GM19455 (cell line): Measurements from ENCODE around the gene TENM4.

Experiments used
- ATAC-seq: cut with Tn5 transposase; IDR thresholded peaks from one replicate; pipeline ENCODE4 v1.9.1; 2021; ENCODE audit not compliant: unreplicated experiment

Gene TENM4

DNA sequence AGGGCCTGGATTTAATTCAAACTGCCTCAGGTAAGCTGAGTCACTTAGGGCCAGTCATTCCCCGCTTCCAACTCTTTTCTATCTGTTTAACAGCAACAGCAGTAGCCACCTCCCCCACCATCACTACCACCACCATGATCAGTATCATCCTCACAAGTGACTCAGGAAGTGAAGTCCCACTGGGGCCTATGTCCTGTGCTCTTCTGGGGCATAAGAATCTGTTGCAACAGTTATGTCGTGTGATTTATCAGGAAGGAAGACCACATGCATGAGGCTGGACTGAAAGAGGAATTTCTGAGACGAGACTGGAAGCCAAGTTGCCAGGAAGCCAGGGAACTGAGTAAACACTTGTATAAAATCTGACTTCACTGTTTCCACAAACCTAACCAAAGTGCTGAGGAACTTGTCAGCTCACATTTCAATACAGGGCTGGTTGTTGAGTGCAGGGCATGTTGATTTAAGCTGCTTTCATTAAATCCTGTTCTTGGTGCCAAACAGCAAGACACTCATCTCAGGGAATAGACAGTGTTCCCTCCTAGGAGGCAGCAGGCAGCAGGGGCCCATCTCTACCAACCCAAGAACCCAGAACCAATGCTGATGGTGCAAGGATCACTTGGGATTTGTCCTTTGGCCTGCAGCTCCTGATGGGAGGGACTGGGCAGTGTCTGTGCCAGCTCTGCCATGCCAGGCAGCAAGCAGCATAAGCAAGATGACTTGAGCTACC is 639.5 kb downstream of the TENM4 start:
- ATAC-seq: no peak

DNA sequence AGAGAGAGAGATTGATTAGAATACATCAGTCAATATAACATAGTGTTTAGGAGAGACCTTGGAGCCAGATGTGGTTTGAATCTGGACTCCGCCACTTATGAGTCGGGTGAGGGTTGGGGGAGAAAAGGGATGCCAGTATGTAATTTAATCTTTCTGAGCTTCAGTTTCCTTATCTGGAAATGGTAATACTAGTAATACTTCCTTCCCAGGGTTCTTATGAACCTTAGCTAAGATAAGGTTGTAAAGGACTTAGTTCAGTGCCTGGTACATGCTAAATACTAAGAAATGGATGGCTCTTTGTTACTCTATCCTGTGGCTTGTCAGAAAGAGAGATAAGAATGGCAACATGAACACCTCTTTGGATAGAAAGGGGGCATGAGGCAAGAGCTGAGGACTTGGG is 640.1 kb downstream of the TENM4 start:
- no peak for ATAC-seq

DNA sequence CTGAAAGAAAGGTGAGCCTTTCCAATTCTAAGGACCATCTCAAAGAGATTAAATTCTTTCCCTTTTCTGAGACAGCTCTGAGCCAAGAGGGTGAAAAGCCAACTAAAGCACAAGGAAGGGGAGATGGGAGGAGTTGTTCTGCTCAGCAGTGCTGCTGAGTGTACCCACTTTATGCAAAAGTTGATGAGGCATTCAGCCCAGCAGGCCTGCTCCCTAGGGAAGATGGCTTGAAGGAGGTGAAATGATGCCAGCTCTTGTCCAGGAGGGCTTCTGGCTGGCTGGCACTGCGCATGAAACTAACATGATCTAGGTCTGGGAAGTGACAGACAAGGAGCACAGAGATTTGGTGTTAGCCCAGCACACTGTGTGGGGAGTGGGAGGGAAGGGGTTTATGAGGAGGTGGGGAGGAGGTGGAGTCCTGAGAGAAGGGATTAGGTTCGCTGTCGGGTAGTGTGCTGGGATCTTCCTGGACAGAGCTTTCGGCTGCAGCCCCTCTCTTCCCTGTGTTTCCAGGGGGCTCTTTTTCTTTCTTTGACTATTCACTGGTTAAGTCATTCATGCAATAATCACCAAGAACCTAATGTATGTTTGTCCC is 640.6 kb downstream of the TENM4 start:
- ATAC-seq: no peak

DNA sequence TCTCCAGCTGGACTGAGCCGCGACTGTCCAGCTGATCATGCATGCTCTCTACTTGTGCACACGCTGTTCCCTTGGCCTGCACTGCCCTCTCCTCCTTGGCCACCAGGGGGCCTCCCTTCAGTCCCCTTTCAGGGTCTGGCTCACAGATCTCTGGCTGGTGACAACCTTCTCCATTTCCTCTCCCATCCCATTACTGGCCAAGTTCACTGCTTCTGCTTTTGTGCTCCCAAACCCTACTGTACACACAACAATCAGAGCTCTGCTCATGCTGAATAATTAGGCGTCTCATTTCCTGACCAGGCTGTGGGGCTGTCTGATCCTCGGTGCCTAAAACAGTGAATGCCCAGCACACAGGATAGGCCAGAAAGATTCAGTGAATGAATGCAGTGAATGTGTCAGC is 642.2 kb downstream of the TENM4 start:
- peak; percentile 76 for ATAC-seq

DNA sequence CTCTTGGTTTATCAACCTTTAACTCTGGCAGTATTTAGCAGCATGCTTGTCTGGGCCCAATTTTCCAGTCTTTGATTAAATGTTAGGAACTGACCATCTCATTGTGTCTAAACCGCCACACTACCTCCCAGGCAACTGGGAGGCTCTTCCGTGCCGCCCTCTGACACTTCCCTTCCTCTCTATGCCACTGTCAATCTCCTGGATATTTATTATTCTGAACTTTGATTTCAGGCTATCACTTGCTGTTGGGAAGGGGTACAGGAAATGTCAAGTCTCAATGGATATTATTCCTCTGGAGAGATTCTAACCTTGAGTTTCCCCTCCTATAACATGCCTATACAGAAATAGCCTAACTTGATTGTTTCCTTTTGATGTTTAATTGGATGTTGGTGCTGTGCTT is 643.3 kb downstream of the TENM4 start:
- ATAC-seq: no peak

DNA sequence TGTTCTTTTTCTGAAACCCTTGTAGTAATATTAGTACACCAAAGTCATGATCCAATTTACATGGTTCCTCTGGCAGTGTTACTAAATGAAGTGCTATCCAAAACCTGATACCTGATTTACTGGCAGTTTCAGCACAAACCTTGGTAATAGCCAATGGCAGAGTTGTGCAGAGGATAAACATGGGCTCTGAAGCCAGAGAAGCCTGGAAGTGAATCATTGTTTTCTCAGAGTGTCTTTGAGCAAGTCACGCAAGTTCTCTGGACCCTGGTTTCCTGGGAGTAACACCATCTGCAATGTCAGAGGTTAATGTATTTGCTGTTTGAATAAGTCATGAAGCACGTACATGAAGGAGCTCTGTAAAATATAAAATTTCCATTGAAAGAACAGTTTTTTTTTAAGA is 643.9 kb downstream of the TENM4 start:
- no peak for ATAC-seq

DNA sequence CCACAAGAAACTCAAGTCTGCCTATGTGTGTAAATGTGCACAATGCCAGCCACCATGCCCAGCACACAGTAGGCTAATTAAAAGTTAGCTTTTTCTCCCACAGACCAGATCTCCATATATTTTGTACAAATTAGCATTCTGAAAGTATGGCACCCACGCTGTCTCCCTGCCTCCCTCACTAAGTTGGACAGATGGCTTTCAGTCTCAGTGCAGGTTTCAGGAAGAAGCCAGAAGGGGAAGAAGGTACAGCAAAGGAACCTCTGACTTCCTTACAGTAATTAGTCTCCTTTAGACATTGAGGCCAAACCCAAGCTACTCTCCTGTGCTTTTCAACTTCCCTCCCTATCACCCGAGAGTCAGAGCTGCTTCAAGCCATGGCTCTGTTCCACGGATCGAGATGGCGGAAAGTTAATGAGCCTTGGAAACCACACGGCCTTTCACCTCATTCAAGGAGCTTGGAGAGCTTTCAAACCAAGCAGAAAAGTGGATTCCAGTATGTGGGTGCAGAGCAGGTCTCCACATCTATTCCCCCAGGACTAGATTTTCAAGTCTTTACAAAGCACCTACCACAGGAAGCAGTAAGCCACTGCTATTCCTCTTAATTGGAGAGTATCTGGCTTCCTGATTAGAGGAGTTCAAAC is 645.1 kb downstream of the TENM4 start:
- ATAC-seq: no peak

DNA sequence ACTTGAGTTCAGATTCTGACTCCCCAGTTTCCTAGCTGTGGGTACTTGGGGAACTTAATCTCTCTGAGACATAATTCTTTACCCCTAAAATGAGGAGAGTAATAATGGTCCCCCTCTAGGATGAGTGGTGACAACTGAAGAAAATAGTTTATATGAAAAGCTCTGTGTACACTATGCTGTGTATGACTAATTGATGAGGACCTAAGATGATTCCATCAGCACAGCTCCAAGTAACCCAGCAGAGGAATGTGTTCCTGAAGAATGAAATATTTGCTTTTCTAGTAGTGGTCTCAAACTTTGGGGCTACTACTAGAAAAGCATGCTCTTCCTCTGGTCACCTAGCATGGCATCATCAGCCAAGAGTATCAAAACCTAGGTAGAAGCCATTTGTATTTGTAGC is 648.9 kb downstream of the TENM4 start:
- ATAC-seq: no peak

DNA sequence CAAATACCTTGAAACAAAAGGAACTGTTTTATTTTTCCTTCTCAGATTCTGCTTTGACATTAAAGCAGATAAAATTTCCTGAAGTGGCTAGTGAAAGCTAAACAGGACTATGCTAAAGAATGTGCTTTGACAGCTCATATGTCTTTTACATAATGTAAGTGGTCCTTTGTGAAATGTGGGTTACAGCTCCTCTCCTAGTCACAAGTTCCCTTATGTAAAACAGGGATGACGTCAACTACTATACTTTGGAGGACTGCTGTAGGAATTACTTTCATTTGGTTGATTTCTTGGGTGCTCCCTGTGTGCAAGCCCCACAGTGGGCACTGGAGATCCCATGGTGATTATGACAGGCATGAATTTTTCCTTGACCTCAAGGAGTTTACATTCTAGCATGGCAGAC is 649.6 kb downstream of the TENM4 start:
- ATAC-seq: no peak

DNA sequence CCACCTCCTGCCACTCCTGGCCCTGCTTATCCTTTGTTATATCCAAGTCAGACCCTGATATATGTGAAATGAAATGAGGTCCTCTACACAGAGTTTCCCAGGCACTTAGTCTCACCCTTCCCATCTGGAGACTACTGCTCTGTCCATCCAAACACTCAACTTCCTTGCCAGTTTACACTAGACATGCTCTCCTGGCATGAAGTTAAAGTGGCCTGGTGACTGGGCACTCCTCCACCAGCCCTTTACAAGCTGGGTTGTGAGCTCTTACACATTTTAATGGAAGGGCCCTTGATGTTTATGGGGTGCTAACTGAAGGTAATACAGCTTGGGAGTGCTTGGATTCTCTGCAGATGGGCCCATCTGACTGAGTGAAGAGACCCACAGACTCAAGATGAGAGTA is 650.0 kb downstream of the TENM4 start:
- no peak for ATAC-seq

DNA sequence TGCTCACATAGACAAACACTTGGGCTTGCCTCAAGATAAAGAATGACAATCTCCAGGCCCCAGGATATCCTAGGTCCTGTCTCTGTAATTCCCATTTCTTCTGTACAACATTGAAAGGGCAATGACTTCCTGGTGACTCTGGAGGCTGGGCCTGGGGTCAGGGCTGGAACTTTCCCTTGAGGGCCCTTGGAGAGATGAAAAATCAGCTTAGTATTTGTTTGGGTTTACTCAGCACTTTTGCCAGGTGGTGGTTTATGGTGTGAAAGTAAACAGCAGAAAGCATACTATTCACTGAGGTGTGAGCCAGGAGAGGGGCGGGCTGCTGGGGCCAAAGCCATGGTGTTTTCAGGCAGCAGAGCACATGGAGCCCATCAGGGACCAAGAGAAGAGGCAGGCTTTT is 651.5 kb downstream of the TENM4 start:
- no peak for ATAC-seq

DNA sequence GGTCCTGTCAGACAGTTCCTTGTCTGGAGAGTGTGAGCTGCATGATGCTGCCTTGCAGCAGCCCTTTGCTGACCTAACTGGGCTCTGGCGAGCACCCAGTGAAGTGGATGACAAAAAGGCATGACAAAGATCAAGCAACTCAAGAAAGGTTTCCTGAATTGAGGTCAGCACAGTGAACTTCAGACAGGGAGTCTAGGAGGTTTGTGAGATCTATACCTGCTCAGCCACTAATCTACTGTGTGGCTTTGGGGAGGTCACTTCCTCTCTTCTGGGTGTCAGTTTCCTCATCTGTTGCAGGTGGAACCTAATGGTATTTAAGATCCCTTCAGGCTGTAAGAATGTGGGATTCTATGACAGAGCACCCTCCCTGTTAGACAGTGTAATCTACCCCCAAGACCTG is 652.3 kb downstream of the TENM4 start:
- no peak for ATAC-seq

DNA sequence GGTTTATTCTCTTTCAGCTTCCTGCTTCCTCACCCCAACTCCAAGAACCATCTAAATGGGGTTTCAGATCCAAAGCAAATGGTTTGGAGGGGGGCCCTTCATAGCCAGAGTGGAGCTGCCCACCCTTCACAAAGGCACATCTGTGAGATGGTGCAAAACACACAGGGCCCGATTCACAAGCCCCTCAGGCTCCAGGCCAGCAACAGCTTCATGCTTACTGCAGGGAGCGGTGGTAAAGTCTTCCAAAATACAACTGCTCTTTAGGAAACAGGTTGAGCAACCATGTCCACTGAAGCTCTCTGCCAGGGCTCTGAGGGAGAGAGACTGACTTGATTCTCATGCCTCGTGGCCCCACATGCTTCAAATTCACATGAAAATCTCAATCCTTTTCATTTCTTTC is 653.1 kb downstream of the TENM4 start:
- ATAC-seq: no peak

DNA sequence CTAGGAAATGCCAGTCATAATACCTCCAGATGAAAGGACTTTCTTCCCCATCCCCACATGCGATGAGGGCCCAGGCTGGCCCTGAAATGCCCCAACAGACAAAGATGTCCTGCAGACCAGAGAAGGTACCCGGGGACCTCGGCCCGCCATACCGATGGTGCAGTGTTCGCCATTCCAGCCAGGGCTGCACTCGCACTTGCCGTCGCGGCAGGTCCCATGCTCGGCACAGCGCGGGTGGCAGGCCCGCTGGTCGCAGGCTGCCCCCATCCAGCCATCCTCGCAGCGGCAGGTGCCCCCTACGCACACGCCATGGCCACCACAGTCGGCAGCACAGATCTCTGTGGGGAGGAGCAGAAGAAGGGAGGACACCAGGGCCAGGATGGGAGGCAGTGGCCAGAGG is 654.1 kb downstream of the TENM4 start:
- no peak for ATAC-seq

DNA sequence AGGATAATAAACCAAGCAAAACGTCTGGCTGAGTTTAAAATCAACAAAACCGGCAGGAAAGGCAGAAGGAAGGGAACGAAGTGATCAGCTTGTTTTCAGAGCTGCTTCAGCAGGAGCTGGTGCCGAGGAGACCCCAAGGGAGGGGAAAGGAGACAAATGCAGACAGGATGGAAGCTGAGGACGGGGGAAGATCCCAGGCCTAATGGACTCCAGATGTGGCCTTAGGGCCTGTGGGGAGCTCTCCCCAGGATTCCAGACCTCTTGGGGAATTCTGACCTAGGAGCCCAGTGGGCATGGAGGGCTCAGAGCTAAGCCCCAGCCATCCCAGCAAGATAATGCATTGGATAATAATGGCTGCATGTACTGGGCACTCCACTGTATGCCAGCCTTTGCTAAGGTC is 654.7 kb downstream of the TENM4 start:
- ATAC-seq: no peak

DNA sequence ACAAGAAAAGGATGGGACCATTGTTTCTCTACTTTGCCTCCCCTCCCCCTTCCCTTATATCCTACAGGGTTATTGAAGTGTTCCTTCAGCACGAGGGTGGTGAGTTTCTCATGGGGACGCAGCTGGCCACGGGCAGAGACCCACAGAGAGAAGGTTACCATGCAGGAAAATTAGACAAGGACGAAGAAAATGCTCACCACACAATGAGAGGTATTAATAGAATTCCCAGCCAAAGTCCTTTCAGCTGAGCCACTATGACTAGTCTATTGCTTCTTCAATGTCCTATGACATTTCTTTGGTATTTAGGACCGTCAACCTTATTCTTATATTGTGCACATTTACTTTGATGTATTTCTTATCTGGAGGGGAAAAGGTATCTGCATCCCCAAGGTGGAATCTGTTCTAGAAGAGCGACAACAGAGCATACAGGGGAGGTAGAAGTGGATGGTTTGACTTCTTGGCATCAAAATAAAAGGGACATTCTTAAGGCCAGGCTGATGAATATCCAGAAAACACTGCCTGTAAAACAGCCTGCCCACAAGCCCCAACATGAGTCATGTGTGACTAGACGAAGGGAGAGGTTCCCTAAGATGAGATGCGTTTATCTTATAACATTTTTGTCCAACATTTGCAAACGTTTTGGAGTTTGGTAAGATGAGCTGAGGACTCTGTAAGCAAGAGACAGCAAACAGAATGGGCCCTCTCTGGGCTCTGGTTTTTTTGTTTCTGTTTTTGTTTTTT is 656.3 kb downstream of the TENM4 start:
- ATAC-seq: no peak

DNA sequence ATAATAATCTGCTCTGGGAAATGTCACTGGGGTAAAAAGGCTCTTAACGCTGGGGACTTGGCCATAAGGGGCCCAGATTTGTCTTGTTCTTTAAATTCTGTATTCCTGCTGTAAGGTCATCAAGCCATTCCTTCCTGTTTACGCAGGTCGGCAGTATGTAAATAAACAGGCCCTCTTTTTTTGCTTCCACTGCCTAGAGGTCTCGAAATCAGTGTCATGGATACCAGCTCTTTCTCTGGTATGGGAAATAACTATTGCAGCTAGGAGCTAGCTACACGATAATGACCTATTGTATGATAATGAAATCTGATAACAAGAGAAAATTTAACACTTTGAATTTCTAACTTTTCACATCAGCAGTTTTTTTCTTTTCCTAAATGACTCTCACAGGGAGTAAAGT is 657.0 kb downstream of the TENM4 start:
- ATAC-seq: no peak

DNA sequence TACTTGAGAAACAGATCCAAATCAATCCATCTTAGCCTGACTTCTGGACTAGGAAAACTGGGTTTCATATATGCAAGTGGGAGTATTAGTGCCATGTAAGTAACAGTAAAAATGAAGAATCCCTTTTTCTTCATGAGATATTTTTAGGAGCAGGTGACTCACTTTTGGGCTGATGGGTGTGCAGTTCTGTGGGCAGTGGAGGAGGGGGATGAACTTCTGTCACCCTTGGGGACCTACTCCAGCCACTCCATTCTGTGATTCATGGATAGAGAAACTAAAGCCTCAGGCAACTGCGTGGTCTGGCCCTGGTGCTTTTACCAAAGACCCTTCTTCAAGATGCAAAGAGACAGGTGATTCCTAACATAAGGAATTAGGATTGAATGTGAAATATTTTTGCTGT is 657.5 kb downstream of the TENM4 start:
- no peak for ATAC-seq

DNA sequence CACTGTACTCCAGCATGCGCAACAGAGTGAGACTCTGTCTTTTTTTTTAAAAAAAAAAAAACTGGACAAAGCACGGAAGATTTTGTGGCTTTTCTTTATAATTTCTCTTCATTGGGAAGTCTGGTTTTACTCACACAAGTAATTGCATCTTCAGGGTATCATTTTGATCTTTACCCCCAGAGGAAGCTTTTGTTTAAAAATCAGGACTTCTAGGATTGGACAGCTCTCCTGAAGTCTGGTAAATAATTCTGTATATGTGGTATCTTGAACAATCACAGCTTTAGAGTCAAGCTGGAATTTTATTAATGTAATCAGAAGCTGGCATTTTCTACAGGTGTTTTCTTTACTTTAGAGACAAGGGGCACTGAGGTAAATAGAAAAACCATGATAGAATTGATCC is 658.1 kb downstream of the TENM4 start:
- ATAC-seq: no peak

DNA sequence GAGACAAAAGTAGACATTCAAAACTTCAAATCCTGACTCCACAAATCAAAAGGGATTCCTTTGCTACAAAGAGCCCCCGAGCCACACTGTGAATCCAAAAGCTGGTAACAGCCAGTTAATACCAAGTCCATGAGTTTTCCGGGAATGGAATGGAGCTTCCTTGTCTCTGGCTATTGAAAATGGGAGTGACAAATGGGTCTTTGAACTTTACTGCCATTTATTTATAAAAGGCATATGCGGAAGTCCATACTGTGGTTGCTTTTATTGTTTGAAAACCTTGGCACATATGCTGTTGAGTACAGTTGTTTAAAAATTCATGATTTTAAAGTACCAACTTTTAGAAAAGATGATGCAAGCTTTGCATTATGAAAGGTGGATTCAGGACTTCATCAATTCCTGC is 659.9 kb downstream of the TENM4 start:
- no peak for ATAC-seq

DNA sequence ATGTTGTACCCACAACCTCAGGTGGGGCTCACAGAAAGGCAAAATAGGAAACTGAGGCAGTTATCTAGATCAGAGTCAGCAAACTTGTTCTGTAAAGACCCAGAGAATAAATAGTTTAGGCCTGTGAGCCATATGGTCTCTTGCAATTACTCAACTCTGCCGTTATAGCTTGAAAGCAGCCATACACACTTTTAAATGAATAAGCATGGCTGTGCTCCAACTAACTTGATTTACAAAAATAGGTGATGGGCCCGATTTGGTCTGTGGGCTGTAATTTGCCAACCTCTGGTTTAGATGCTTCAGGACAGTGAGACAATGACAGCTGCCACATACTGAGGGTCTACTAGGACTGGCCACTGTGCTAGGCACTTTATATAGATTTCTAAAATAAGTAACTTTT is 667.3 kb downstream of the TENM4 start:
- no peak for ATAC-seq

DNA sequence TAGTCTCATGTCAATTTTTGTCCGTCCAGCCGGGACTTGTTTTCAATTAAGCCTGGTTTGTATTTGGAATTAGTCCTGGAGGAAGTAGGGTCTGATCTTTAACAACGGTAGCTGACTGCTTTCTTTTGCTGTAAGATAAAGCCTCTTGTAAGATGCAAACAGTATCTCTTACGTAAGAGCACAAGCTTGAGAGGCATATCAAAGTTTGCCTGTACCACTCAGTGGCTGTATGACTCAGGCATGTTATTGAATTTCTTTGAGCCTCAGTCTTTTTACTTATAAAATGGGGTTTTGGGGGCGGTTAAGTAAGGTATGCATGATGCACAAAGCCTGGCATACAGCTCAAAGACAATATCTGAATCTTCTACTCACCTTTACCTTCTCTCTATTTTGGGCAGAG is 667.8 kb downstream of the TENM4 start:
- no peak for ATAC-seq
